ACC112 (cell line): ENCODE results near the gene LMO7.

ENCODE experiments used
- H2AFZ ChIP-seq: fragments of 200-600 bp; sonication (generic); one replicate; pipeline ENCODE4 v1.6.0; 2017; ENCODE audit warnings: antibody characterized with exemption, low read length; ENCODE audit not compliant: unreplicated experiment
- H3K27ac ChIP-seq: fragments of 200-600 bp; sonication (generic); 2 replicates; pipeline ENCODE4 v1.5.1; 2014; ENCODE audit warnings: low read depth, mild to moderate bottlenecking, antibody characterized with exemption, low read length, moderate library complexity
- H3K27me3 ChIP-seq: fragments of 200-600 bp; sonication (generic); 2 replicates; pipeline ENCODE4 v1.6.1; 2014; ENCODE audit warnings: mild to moderate bottlenecking, antibody characterized with exemption, low read length, moderate library complexity, mixed read lengths; ENCODE audit not compliant: insufficient read depth
- H3K36me3 ChIP-seq: fragments of 200-600 bp; sonication (generic); 2 replicates; pipeline ENCODE4 v1.6.1; 2016; ENCODE audit warnings: mild to moderate bottlenecking, antibody characterized with exemption, low read length, moderate library complexity, mixed read lengths; ENCODE audit not compliant: insufficient read depth
- H3K4me1 ChIP-seq: fragments of 200-600 bp; sonication (generic); one replicate; pipeline ENCODE4 v1.6.1; 2016; ENCODE audit warnings: low read length, mixed read lengths; ENCODE audit not compliant: insufficient read depth, unreplicated experiment, control insufficient read depth
- H3K4me3 ChIP-seq: fragments of 200-600 bp; sonication (generic); 2 replicates; pipeline ENCODE4 v1.5.1; 2014; ENCODE audit warnings: mild to moderate bottlenecking, low read depth, low read length
- H3K79me2 ChIP-seq: fragments of 200-600 bp; sonication (generic); one replicate; pipeline ENCODE4 v1.6.0; 2016; ENCODE audit warnings: low read length; ENCODE audit not compliant: control insufficient read depth, unreplicated experiment, insufficient read depth

The LMO7 gene

GRCh38 chr13:75831389-75831788 lies 195.3 kb downstream of the LMO7 start:
- Histone ChIP-seq H3K4me3 (no peak overlapping the region), H3K27me3 (no peaks in the 10 kb centered on the region), H2AFZ (no peak overlapping the region), H3K27ac (no peak overlapping the region), H3K36me3 (peaks cover 12% of the 10 kb centered on the region), H3K79me2 (peaks cover 8% of the 10 kb centered on the region), H3K4me1 (no peaks in the 10 kb centered on the region)

GRCh38 chr13:75832812-75833211 lies 196.7 kb downstream of the LMO7 start:
- Histone ChIP-seq H3K4me3 (no peak overlapping the region), H3K4me1 (no peaks in the 10 kb centered on the region), H3K79me2 (peaks cover 2% of the 10 kb centered on the region), H3K27ac (no peak overlapping the region), H3K36me3 (peaks cover 10% of the 10 kb centered on the region), H3K27me3 (no peaks in the 10 kb centered on the region), H2AFZ (no peak overlapping the region)

- peaks cover 24% of the 10 kb centered on the region for H3K36me3 ChIP-seq
- H3K4me3 ChIP-seq: no peak overlapping the region
Measured at GRCh38 chr13:75836441-75836840, 200.3 kb downstream of the LMO7 start.

GRCh38 chr13:75838366-75839005 lies 202.4 kb downstream of the LMO7 start:
- Histone ChIP-seq H3K36me3 (peaks cover 42% of the 10 kb centered on the region), H3K4me3 (no peak overlapping the region)

More at GRCh38 chr13:75836441-75836840, 200.3 kb downstream of the LMO7 start:
- Histone ChIP-seq H3K27me3 (no peaks in the 10 kb centered on the region), H2AFZ (no peak overlapping the region), H3K27ac (no peak overlapping the region), H3K4me1 (no peaks in the 10 kb centered on the region), H3K79me2 (peaks cover 2% of the 10 kb centered on the region)

GRCh38 chr13:75839406-75839805 lies 203.3 kb downstream of the LMO7 start:
- Histone ChIP-seq H3K4me1 (no peaks in the 10 kb centered on the region), H2AFZ (no peak overlapping the region), H3K27me3 (no peaks in the 10 kb centered on the region), H3K4me3 (no peak overlapping the region), H3K27ac (no peak overlapping the region), H3K36me3 (peaks cover 42% of the 10 kb centered on the region), H3K79me2 (no peaks in the 10 kb centered on the region)

More at GRCh38 chr13:75838366-75839005, 202.4 kb downstream of the LMO7 start:
- Histone ChIP-seq H3K27ac (no peak overlapping the region), H3K4me1 (no peaks in the 10 kb centered on the region), H3K79me2 (no peaks in the 10 kb centered on the region), H3K27me3 (no peaks in the 10 kb centered on the region), H2AFZ (no peak overlapping the region)

GRCh38 chr13:75841905-75842304 lies 205.8 kb downstream of the LMO7 start:
- H2AFZ ChIP-seq: no peak overlapping the region
- H3K27me3 ChIP-seq: no peaks in the 10 kb centered on the region
- no peak overlapping the region for H3K4me3 ChIP-seq
- H3K27ac ChIP-seq: no peak overlapping the region
- no peaks in the 10 kb centered on the region for H3K79me2 ChIP-seq
- H3K4me1 ChIP-seq: no peaks in the 10 kb centered on the region
- H3K36me3 ChIP-seq: peaks cover 46% of the 10 kb centered on the region

GRCh38 chr13:75843074-75843473 lies 206.9 kb downstream of the LMO7 start:
- Histone ChIP-seq H3K79me2 (no peaks in the 10 kb centered on the region), H3K27me3 (no peaks in the 10 kb centered on the region), H3K36me3 (peaks cover 38% of the 10 kb centered on the region), H2AFZ (no peak overlapping the region), H3K4me3 (no peak overlapping the region), H3K4me1 (no peaks in the 10 kb centered on the region), H3K27ac (no peak overlapping the region)

- Histone ChIP-seq H3K4me1 (no peaks in the 10 kb centered on the region), H3K4me3 (no peak overlapping the region), H3K36me3 (peaks cover 40% of the 10 kb centered on the region), H3K79me2 (no peaks in the 10 kb centered on the region), H3K27me3 (no peaks in the 10 kb centered on the region), H2AFZ (no peak overlapping the region), H3K27ac (no peak overlapping the region)
Measured at GRCh38 chr13:75843991-75844390, 207.9 kb downstream of the LMO7 start.

- H3K36me3 ChIP-seq: peaks cover 32% of the 10 kb centered on the region
- H3K27ac ChIP-seq: no peak overlapping the region
- H2AFZ ChIP-seq: no peak overlapping the region
- no peaks in the 10 kb centered on the region for H3K79me2 ChIP-seq
- no peak overlapping the region for H3K4me3 ChIP-seq
- H3K27me3 ChIP-seq: no peaks in the 10 kb centered on the region
- no peaks in the 10 kb centered on the region for H3K4me1 ChIP-seq
Measured at GRCh38 chr13:75847588-75847987, 211.5 kb downstream of the LMO7 start.

GRCh38 chr13:75850916-75851315 lies 214.8 kb downstream of the LMO7 start:
- H3K36me3 ChIP-seq: peaks cover 22% of the 10 kb centered on the region
- no peaks in the 10 kb centered on the region for H3K79me2 ChIP-seq
- no peak overlapping the region for H3K4me3 ChIP-seq
- no peaks in the 10 kb centered on the region for H3K27me3 ChIP-seq
- no peak overlapping the region for H2AFZ ChIP-seq
- H3K27ac ChIP-seq: no peak overlapping the region
- no peaks in the 10 kb centered on the region for H3K4me1 ChIP-seq

- H3K4me3 ChIP-seq: no peak overlapping the region
- H3K4me1 ChIP-seq: no peaks in the 10 kb centered on the region
- no peaks in the 10 kb centered on the region for H3K27me3 ChIP-seq
- H3K79me2 ChIP-seq: no peaks in the 10 kb centered on the region
- H2AFZ ChIP-seq: no peak overlapping the region
- peaks cover 20% of the 10 kb centered on the region for H3K36me3 ChIP-seq
- no peak overlapping the region for H3K27ac ChIP-seq
Measured at GRCh38 chr13:75855216-75855615, 219.1 kb downstream of the LMO7 start.
